CD4-positive, alpha-beta T cell (primary cell): ENCODE results near the gene LGALS3BP. TPM values are rescaled to one million over a fixed set of nuclear protein-coding genes. Genes with fewer than 3 reads are reported as not detected.

Experiments
- ATAC-seq: fragments of 200-7000 bp; cut with Tn5 transposase; one replicate; pipeline ENCODE4 v1.10.0; 2022; ENCODE audit warnings: mild to moderate bottlenecking; ENCODE audit not compliant: poor library complexity
- CTCF ChIA-PET: fragments of 350-600 bp; sonication (Branson Sonifier 250); formaldehyde crosslinking; loops from one replicate; lab custom pipeline; 2021; ENCODE audit warnings: antibody characterized with exemption, inconsistent platforms; lab: Charles Lee
- POLR2A ChIA-PET: fragments of 350-600 bp; sonication (Branson Sonifier 250); formaldehyde crosslinking; loops from one replicate; lab custom pipeline; 2021; ENCODE audit warnings: antibody characterized with exemption, inconsistent platforms; lab: Charles Lee
- DNase-seq, 14 experiments: peaks; one replicate each; pipeline ENCODE4 v3.0.0-alpha.2; 2013 to 2020; ENCODE audit warnings: mixed read lengths in 2 of 14
- H3K27ac ChIP-seq, 2 donors: one replicate each; pipeline versions ENCODE4 v1.5.1 to v1.7.0; 2013; ENCODE audit warnings: low read length in 2 of 2, low read depth in 1 of 2, mild to moderate bottlenecking in 1 of 2
- H3K27me3 ChIP-seq, 2 experiments: 1 replicate in 1 of 2; 2 replicates in 1 of 2; pipeline versions ENCODE4 v1.6.1 to v1.7.0; 2013; ENCODE audit warnings: low read length in 2 of 2, control low read depth in 1 of 2, mild to moderate bottlenecking in 1 of 2, moderate library complexity in 1 of 2; ENCODE audit not compliant: insufficient read depth in 2 of 2, control insufficient read depth in 1 of 2
- H3K36me3 ChIP-seq: one replicate; pipeline ENCODE4 v1.6.1; 2013; ENCODE audit warnings: low read length, control low read depth; ENCODE audit not compliant: insufficient read depth
- H3K4me1 ChIP-seq: one replicate; pipeline ENCODE4 v1.6.1; 2013; ENCODE audit warnings: low read length, control low read depth; ENCODE audit not compliant: insufficient read depth
- H3K4me3 ChIP-seq: one replicate; pipeline ENCODE4 v1.5.1; 2013; ENCODE audit warnings: mild to moderate bottlenecking, low read length, moderate library complexity
- H3K9me3 ChIP-seq, 2 experiments: 1 replicate in 1 of 2; 2 replicates in 1 of 2; pipeline versions ENCODE4 v1.6.1 to v1.7.0; 2013; ENCODE audit warnings: low read length in 2 of 2, mild to moderate bottlenecking in 2 of 2, control low read depth in 1 of 2, moderate library complexity in 1 of 2; ENCODE audit not compliant: control insufficient read depth in 1 of 2, insufficient read depth in 1 of 2
- H3K27ac Mint-ChIP-seq: one replicate; pipeline ENCODE4 v1.8.0; 2020; ENCODE audit warnings: mixed read lengths
- H3K27me3 Mint-ChIP-seq: one replicate; pipeline ENCODE4 v1.8.0; 2021; ENCODE audit warnings: mixed read lengths
- H3K36me3 Mint-ChIP-seq: one replicate; pipeline ENCODE4 v1.8.0; 2021; ENCODE audit warnings: low read depth, mixed read lengths
- H3K4me1 Mint-ChIP-seq: one replicate; pipeline ENCODE4 v1.8.0; 2021; ENCODE audit warnings: low read depth, mixed read lengths
- H3K4me3 Mint-ChIP-seq: one replicate; pipeline ENCODE4 v1.8.0; 2020; ENCODE audit warnings: mild to moderate bottlenecking, mixed read lengths
- H3K9me3 Mint-ChIP-seq: one replicate; pipeline ENCODE4 v1.8.0; 2020; ENCODE audit warnings: mixed read lengths
- CTCF ChIP-seq: fragments of 200-600 bp; IDR thresholded peaks from one replicate; pipeline ENCODE4 v1.8.0; 2022; ENCODE audit warnings: antibody characterized with exemption, mild to moderate bottlenecking
- intact Hi-C, 2 experiments: fragments of 100-400 bp; cut with DNase I in 1 of 2; cut with micrococcal nuclease in 1 of 2; formaldehyde crosslinking; loops; one replicate each; pipeline versions ENCODE4 v1.15.1 to v1.9.0; 2023 to 2025; cut with DNase I, micrococcal nuclease
- total RNA-seq, 174 experiments: library from RNA in 2 of 174; stranded (reverse) in 2 of 174; gene quantifications; one replicate each; pipeline ENCODE4 v1.2.3 and lab custom pipeline; 2021 to 2026

The LGALS3BP gene
- total RNA-seq, 2 experiments from 2014 or later = 38.8 to 41.0 TPM

- POLR2A ChIA-PET = no interaction called here
- no peak for TF ChIP-seq CTCF
- H3K36me3 ChIP-seq = no peaks in the 10 kb centered on the region
Observed at GRCh38 chr17:78956254-78956653, 23.5 kb downstream of the LGALS3BP start.

GRCh38 chr17:78954684-78955083 is 25.0 kb downstream of the LGALS3BP start:
- Histone ChIP-seq H3K4me1 (no peaks in the 10 kb centered on the region), H3K27me3 (no peaks in the 10 kb centered on the region), H3K4me3 (no peak overlapping the region), H3K27ac (no peak overlapping the region), H3K9me3 (peaks cover 7 to 19% of the 10 kb centered on the region in 2 experiments), H3K36me3 (no peaks in the 10 kb centered on the region)
- H3K9me3 Mint-ChIP-seq = peaks cover 10% of the 10 kb centered on the region
- H3K4me3 Mint-ChIP-seq = no peak overlapping the region
- DNase-seq = no peak
- ChIA-PET POLR2A (no interaction called here), CTCF (no interaction called here)
- no peaks in the 10 kb centered on the region for H3K4me1 Mint-ChIP-seq
- no peaks in the 10 kb centered on the region for H3K36me3 Mint-ChIP-seq
- TF ChIP-seq CTCF = no peak
- no peaks in the 10 kb centered on the region for H3K27me3 Mint-ChIP-seq
- intact Hi-C loops = no loop called here
- no peak overlapping the region for H3K27ac Mint-ChIP-seq
- ATAC-seq = no peak

More at GRCh38 chr17:78956254-78956653, 23.5 kb downstream of the LGALS3BP start:
- Histone ChIP-seq H3K4me3 (no peak overlapping the region), H3K27ac (no peak overlapping the region), H3K9me3 (peaks cover 3 to 10% of the 10 kb centered on the region in 2 experiments), H3K4me1 (no peaks in the 10 kb centered on the region), H3K27me3 (no peaks in the 10 kb centered on the region)
- intact Hi-C loops = no loop called here
- DNase-seq = no peak
- no peaks in the 10 kb centered on the region for H3K27me3 Mint-ChIP-seq
- no peak for ATAC-seq
- H3K9me3 Mint-ChIP-seq = peaks cover 3% of the 10 kb centered on the region
- H3K36me3 Mint-ChIP-seq = no peaks in the 10 kb centered on the region
- CTCF ChIA-PET = no interaction called here
- H3K4me3 Mint-ChIP-seq = no peak overlapping the region
- H3K4me1 Mint-ChIP-seq = no peaks in the 10 kb centered on the region
- H3K27ac Mint-ChIP-seq = no peak overlapping the region

- Mint-ChIP-seq H3K4me1 (no peaks in the 10 kb centered on the region), H3K36me3 (no peaks in the 10 kb centered on the region), H3K27me3 (no peaks in the 10 kb centered on the region), H3K4me3 (no peak overlapping the region), H3K9me3 (peaks cover 10% of the 10 kb centered on the region), H3K27ac (no peak overlapping the region)
- Histone ChIP-seq H3K4me1 (no peaks in the 10 kb centered on the region), H3K27ac (no peak overlapping the region), H3K4me3 (no peak overlapping the region), H3K27me3 (no peaks in the 10 kb centered on the region), H3K36me3 (no peaks in the 10 kb centered on the region), H3K9me3 (peaks cover 7 to 23% of the 10 kb centered on the region in 2 experiments)
- intact Hi-C loops = no loop called here
- no peak for TF ChIP-seq CTCF
- ChIA-PET POLR2A (no interaction called here), CTCF (no interaction called here)
- DNase-seq = no peak
- no peak for ATAC-seq
Observed at GRCh38 chr17:78953356-78954350, 26.1 kb downstream of the LGALS3BP start.
